Measurements from ENCODE around the gene OXCT1. TPM values are rescaled to one million over a fixed set of nuclear protein-coding genes. Genes with fewer than 3 reads are reported as not detected.

Gene OXCT1
- total and polyA plus RNA-seq, 2 of the 8 experiments (the other 6 are each of a cell fraction or from before 2014, with no cell fraction given) = 10.1 to 28.2 TPM

DNA sequence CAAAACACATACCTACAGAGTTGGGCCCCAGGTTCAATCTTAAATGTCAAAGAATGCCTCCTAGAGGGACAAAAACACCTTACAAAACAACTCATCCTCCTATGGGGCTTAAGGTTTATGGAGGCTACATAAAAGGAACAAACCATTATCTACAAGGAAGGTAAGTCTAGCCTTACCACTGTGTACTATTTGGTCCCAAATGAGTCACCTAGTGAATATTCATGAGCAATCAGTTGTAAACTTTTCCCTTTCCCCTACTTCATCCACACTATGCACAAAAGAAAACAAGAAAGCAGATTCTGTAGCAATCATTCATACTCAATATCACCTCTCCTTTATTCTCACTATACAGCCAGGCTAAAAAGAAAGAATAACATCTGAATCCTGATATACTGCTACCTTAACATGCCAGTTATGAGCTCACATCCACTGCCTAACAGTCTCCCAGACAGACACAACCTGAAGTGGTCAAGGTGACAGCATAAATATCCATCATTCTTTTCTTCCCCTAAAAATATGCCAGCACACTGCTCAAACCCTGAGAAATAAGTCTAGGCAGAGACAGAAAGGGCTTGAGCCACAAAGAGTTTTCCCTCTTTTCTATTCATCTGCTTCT, 6.2 kb downstream of the OXCT1 start (continued):
- no peak for TF ChIP-seq GTF2F1 (IDR thresholded peaks at IDR 0.05; ENCODE audit: borderline replicate concordance, low read depth, low read length)
- no peak for TF ChIP-seq RBBP5 (IDR thresholded peaks at IDR 0.05; ENCODE audit: borderline replicate concordance, low read depth, low read length)
- no peak for TF ChIP-seq HDAC6 (IDR thresholded peaks at IDR 0.05; ENCODE audit: low read depth, low read length)
- no peak for TF ChIP-seq TEAD4 (IDR thresholded peaks at IDR 0.05; ENCODE audit: low read depth, low read length)

Measured in H1 (cell line).